ENCODE measurements around the gene ZNF564.
A peak's percentile ranks its signal among the peaks of the same experiment; 100 is the strongest.
"Not testable (repeated sequence)": the region's sequence is repeated elsewhere in the genome, so short reads cannot be mapped to it uniquely, and the experiment has no call there.

ZNF564 gene

GRCh38 chr19:12551060-12551832, at the start of gene ZNF564:
Gene ZNF564, minus strand, starts transcription at chr19:12551482. Its CDS starts 150 bp downstream, at chr19:12551332.
- DNase-seq (ENCODE audit: low read depth in 2 of 2, low spot score in 1 of 2): peak; percentile 76 to 85

- DNase-seq (ENCODE audit: low read depth in 2 of 2, low spot score in 1 of 2): no peak
These were observed 46.3 kb upstream of the ZNF564 start for GRCh38 chr19:12597594-12597993.

DNA sequence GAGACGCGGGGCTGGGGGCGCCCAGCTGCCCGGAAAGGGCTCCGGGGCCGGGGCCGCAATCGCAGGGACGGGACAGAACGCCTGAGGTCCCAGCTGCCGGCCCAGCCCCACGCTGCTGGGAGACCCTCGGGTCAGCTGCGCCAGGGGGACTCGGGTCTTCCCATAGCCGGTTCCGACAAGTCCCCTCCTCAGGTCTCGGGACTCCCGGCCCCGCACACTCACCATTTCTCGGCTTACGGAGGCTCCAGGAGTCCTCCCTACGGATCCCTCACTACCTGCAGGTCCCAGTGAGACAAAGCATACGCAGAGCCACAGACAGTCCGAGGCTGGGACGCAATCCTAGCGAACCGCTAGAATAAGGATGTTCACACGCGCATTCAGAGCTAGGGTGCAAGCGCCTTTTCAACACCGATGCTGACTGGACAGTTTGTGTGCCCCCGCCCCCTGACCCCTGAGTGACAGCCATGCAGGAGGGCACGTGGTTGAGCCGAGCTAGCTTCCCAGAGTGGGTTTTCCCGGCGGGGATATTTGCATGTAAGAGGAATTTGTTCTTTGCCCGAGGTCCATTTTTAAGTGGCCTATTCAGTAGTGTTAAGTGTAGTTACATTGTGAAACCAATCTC, 45.8 kb upstream of the ZNF564 start:
- DNase-seq (ENCODE audit: low read depth in 2 of 2, low spot score in 1 of 2): no peak

DNA sequence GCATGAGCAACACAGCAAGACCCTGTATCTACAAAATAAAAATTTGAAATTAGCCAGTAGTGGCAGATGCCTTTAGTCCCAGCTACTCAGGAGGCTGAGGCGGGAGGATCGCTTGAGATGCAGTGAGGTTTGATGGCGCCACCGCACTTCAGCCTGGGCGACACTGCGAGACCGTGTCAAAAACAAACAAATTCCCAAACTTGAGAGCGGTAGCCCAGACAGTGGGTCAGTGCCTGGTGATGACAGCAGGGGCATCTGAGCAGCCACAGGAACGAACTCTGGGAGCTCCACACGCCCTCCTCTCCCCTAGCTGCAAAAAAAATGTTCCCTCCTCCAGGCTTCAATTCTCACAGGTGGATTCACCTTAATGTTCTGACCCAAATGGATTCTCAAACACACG, 45.2 kb upstream of the ZNF564 start:
- no peak for DNase-seq (ENCODE audit: low read depth in 2 of 2, low spot score in 1 of 2)

GRCh38 chr19:12581100-12581499, 29.8 kb upstream of the ZNF564 start:
- no peak for DNase-seq (ENCODE audit: low read depth in 2 of 2, low spot score in 1 of 2)

GRCh38 chr19:12580180-12580694, 29.0 kb upstream of the ZNF564 start:
- no peak for DNase-seq (ENCODE audit: low read depth in 2 of 2, low spot score in 1 of 2)

DNA sequence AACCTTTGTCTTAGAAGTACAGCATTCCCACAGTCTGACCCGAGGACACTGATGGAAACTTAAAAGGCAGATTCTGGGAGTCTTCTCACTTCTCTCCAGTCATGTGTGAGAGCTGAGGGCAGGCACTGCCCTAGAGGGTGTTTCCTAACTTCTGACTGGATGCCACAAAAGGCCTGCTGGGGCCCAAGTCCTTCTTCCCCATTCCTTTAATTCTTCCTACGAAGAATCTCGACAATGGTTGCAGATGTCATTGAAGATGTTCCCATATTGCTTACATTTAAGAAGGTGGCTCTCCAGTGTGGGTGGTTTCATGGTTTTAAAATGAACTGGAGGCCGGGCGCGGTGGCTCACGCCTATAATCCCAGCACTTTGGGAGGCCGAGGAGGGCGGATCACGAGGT, 27.4 kb upstream of the ZNF564 start:
- no peak for DNase-seq (ENCODE audit: low read depth in 2 of 2, low spot score in 1 of 2)

GRCh38 chr19:12574036-12574435, 22.8 kb upstream of the ZNF564 start:
- no peak for DNase-seq (ENCODE audit: low read depth in 2 of 2, low spot score in 1 of 2)

- no peak for DNase-seq (ENCODE audit: low read depth in 2 of 2, low spot score in 1 of 2)
These were observed 16.7 kb upstream of the ZNF564 start for GRCh38 chr19:12567951-12568350.

DNA sequence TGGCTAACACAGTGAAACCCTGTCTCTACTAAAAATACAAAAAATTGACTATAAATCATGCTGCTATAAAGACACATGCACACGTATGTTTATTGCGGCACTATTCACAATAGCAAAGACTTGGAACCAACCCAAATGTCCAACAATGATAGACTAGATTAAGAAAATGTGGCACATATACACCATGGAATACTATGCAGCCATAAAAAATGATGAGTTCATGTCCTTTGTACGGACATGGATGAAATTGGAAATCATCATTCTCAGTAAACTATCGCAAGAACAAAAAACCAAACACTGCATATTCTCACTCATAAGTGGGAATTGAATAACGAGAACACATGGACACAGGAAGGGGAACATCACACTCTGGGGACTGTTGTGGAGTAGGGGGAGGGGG, 15.1 kb upstream of the ZNF564 start:
- DNase-seq (ENCODE audit: low read depth in 2 of 2, low spot score in 1 of 2): not testable (repeated sequence)

GRCh38 chr19:12564016-12564664, 12.9 kb upstream of the ZNF564 start:
- DNase-seq (ENCODE audit: low read depth in 2 of 2, low spot score in 1 of 2): peak; percentile 86 to 88

- DNase-seq (ENCODE audit: low read depth in 2 of 2, low spot score in 1 of 2): no peak
These were observed 4.2 kb upstream of the ZNF564 start for GRCh38 chr19:12555456-12555930.

- no peak for DNase-seq (ENCODE audit: low read depth in 2 of 2, low spot score in 1 of 2)
These were observed 4.4 kb downstream of the ZNF564 start for GRCh38 chr19:12546903-12547302.

GRCh38 chr19:12546068-12546467, 5.2 kb downstream of the ZNF564 start:
- DNase-seq (ENCODE audit: low read depth in 2 of 2, low spot score in 1 of 2): no peak

DNA sequence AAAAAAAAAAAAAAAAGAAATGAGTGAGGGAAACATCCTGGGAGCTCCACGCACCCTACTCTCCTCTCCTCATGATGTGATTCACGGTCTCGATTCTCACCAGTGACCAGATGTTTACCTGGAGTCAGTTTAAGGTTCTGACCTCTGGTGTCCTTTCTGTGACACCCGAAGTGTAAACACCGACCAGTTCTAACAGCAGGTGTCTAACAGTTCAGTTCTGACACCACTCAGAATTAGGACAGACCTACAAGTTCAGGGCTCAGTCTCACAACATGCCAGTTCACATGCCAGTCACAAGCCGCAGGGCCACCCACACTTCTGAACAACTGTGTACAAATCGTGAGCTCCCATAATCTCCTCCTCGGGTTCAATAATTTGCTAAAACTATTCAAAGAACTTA, 6.0 kb downstream of the ZNF564 start:
- DNase-seq (ENCODE audit: low read depth in 2 of 2, low spot score in 1 of 2): no peak

DNA sequence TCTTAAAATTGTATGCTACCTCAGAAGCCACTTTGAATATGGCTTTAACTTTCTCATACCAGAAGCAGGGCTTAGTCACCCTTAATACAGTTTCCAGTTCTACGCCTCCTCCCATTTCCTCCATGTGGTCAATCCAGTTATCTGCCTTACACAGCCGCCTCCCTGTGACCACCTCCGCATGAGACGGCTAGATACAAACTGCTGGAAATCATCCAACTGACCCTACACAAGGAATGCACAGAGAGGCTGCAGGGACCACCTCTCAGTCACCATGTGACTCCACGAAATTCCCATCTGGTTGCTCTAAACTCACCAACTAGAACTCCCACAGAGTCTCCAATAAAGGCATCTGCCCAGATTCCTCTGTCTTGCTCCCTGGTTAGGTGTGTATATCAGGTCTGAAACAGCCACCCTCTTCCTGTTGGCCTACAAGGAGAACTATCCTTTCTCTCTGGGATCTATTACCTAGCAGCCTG, 6.8 kb downstream of the ZNF564 start:
- DNase-seq (ENCODE audit: low read depth in 2 of 2, low spot score in 1 of 2): no peak

DNA sequence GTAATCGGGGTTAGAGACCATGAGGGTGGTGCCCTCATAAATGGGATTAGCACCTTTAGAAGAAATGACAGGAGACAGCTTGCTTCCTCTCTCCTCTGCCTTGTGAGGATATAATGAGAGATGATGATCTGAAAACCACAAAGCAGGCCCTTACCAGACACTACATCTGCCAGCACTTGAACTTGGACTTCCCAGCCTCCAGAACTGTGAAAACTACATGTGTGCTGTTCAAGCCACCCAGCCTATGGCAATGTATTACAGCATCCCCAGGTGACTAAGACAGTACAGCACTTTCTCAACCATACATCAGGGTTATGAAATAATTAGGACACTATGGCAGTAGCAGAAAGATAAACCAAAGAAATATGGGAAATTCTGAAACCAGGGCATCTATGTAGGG, 7.4 kb downstream of the ZNF564 start:
- no peak for DNase-seq (ENCODE audit: low read depth in 2 of 2, low spot score in 1 of 2)

- DNase-seq (ENCODE audit: low read depth in 2 of 2, low spot score in 1 of 2): no peak
These were observed 24.0 kb downstream of the ZNF564 start for GRCh38 chr19:12527034-12527836.

DNA sequence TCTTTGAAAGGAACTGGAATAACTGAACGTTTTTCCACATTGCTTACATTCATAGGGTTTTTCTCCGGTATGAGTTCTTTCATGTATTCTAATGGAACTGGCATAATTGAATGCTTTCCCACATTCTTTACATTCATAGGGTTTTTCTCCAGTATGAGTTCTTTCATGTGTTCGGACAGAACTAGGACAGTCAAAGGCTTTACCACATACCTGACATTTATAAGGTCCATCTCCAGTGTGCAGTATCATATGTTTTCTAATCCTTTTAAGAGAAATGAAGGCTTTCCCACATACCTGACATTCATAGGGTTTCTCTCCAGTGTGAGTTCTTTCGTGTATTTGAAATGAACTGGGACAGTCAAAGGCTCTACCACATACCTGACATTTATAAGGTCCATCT, 24.7 kb downstream of the ZNF564 start:
- no peak for DNase-seq (ENCODE audit: low read depth in 2 of 2, low spot score in 1 of 2)

- no peak for DNase-seq (ENCODE audit: low read depth in 2 of 2, low spot score in 1 of 2)
These were observed 29.3 kb downstream of the ZNF564 start for GRCh38 chr19:12521996-12522395.

DNA sequence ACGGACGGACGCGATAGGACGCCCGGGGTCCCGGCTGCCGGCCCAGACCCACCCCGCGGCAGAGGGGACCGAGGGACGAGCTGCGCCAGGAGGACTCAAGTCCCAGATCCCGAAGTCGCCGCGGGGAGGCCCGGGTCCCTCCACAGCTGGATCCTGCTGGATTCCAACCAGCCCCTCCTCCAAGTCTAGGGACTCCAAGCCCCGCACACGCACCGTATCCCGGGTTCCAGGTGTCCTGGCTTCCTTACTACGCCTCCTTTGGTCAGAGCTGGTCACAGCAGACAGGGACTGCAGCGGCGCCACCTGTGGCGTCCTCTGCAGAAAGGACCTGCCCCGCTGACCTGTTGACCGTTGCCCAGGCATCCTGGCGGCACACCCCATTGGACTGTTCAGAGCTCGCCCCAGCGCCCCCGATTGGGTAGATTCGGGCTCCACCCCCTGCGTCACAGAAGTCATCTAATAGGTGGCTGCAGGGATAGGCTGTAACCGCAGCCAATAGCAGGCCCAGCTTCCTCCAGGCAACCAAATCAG, 37.7 kb downstream of the ZNF564 start:
- no peak for DNase-seq (ENCODE audit: low read depth in 2 of 2, low spot score in 1 of 2)
